H9 (cell line): Measurements from ENCODE around the gene PEPD. TPM values are rescaled to one million over a fixed set of nuclear protein-coding genes. Genes with fewer than 3 reads are reported as not detected.

Source experiments
- DNase-seq: peaks from one replicate; pipeline ENCODE4 v3.0.0-alpha.2; 2017
- H2AFZ ChIP-seq: one replicate; pipeline ENCODE4 v1.6.1; 2013; ENCODE audit warnings: mild to moderate bottlenecking, low read length, control low read depth, moderate library complexity
- H2AK5ac ChIP-seq: 2 replicates; pipeline ENCODE4 v1.6.1; 2013; ENCODE audit warnings: low read length, control low read depth, mixed read lengths; ENCODE audit not compliant: insufficient read length
- H2BK120ac ChIP-seq: one replicate; pipeline ENCODE4 v1.6.1; 2013; ENCODE audit warnings: low read depth, mild to moderate bottlenecking, low read length, control low read depth, inconsistent platforms; ENCODE audit not compliant: poor library complexity, severe bottlenecking
- H2BK12ac ChIP-seq: 2 replicates; pipeline ENCODE4 v1.6.1; 2013; ENCODE audit warnings: low read length, control low read depth, mixed read lengths, low read depth; ENCODE audit not compliant: insufficient read length
- H2BK15ac ChIP-seq: 2 replicates; pipeline ENCODE4 v1.6.1; 2013; ENCODE audit warnings: low read depth, low read length, control low read depth
- H2BK20ac ChIP-seq: one replicate; pipeline ENCODE4 v1.6.1; 2013; ENCODE audit warnings: low read depth, mild to moderate bottlenecking, low read length, control low read depth, inconsistent platforms; ENCODE audit not compliant: poor library complexity, severe bottlenecking
- H2BK5ac ChIP-seq: 2 replicates; pipeline ENCODE4 v1.6.1; 2013; ENCODE audit warnings: low read length, control low read depth, mixed read lengths; ENCODE audit not compliant: insufficient read length
- H3K14ac ChIP-seq: 2 replicates; pipeline ENCODE4 v1.6.1; 2013; ENCODE audit warnings: low read length, control low read depth; ENCODE audit not compliant: insufficient read depth
- H3K18ac ChIP-seq: 2 replicates; pipeline ENCODE4 v1.6.1; 2013; ENCODE audit warnings: low read depth, mild to moderate bottlenecking, mixed read lengths, low read length, control low read depth; ENCODE audit not compliant: insufficient read length
- H3K23ac ChIP-seq: 2 replicates; pipeline ENCODE4 v1.6.1; 2013; ENCODE audit warnings: low read length, control low read depth, mixed read lengths, low read depth; ENCODE audit not compliant: insufficient read length
- H3K23me2 ChIP-seq: 2 replicates; pipeline ENCODE4 v1.6.1; 2013; ENCODE audit warnings: low read depth, mild to moderate bottlenecking, mixed read lengths, low read length, control low read depth; ENCODE audit not compliant: insufficient read length, poor library complexity, severe bottlenecking
- H3K27ac ChIP-seq: 2 replicates; pipeline ENCODE4 v1.5.1; 2013; ENCODE audit warnings: low read length, control low read depth, mixed read lengths, low read depth; ENCODE audit not compliant: insufficient read length
- H3K27me3 ChIP-seq: 2 replicates; pipeline ENCODE4 v1.6.1; 2013; ENCODE audit warnings: low read length, control low read depth, inconsistent platforms; ENCODE audit not compliant: insufficient read depth
- H3K4ac ChIP-seq: 2 replicates; pipeline ENCODE4 v1.6.1; 2013; ENCODE audit warnings: low read depth, mild to moderate bottlenecking, control low read depth, inconsistent platforms, low read length, moderate library complexity
- H3K4me1 ChIP-seq: 2 replicates; pipeline ENCODE4 v1.6.1; 2013; ENCODE audit warnings: low read length, control low read depth, inconsistent platforms; ENCODE audit not compliant: insufficient read depth
- H3K4me2 ChIP-seq: 2 replicates; pipeline ENCODE4 v1.6.1; 2013; ENCODE audit warnings: low read length, control low read depth, mixed read lengths; ENCODE audit not compliant: insufficient read length, insufficient read depth
- H3K56ac ChIP-seq: 2 replicates; pipeline ENCODE4 v1.6.1; 2013; ENCODE audit warnings: low read depth, mild to moderate bottlenecking, mixed read lengths, low read length, control low read depth; ENCODE audit not compliant: insufficient read length
- H3K79me1 ChIP-seq: 2 replicates; pipeline ENCODE4 v1.6.1; 2013; ENCODE audit warnings: low read depth, mild to moderate bottlenecking, moderate library complexity, low read length, control low read depth, inconsistent platforms; ENCODE audit not compliant: insufficient read depth, poor library complexity, severe bottlenecking
- H3K79me2 ChIP-seq: 2 replicates; pipeline ENCODE4 v1.6.1; 2013; ENCODE audit warnings: low read length, control low read depth, inconsistent platforms; ENCODE audit not compliant: insufficient read depth
- H3K9ac ChIP-seq: 2 replicates; pipeline ENCODE4 v1.6.1; 2013; ENCODE audit warnings: low read length, control low read depth, mixed read lengths; ENCODE audit not compliant: insufficient read length; ENCODE audit errors: extremely low read depth
- H3K9me3 ChIP-seq: one replicate; pipeline ENCODE4 v1.6.1; 2013; ENCODE audit warnings: low read depth, low read length, inconsistent platforms; ENCODE audit not compliant: control insufficient read depth
- H3T11ph ChIP-seq: one replicate; pipeline ENCODE4 v1.6.1; 2013; ENCODE audit warnings: mild to moderate bottlenecking, low read length, control low read depth, inconsistent platforms
- H4K20me1 ChIP-seq: one replicate; pipeline ENCODE4 v1.6.1; 2013; ENCODE audit not compliant: control insufficient read depth, insufficient read length, insufficient read depth
- H4K5ac ChIP-seq: 2 replicates; pipeline ENCODE4 v1.6.1; 2013; ENCODE audit warnings: low read depth, mild to moderate bottlenecking, mixed read lengths, low read length, control low read depth; ENCODE audit not compliant: insufficient read length
- H4K8ac ChIP-seq: replicated peaks from 2 replicates; pipeline ENCODE4 v1.6.1; 2013; ENCODE audit warnings: low read length, control low read depth, mixed read lengths, low read depth; ENCODE audit not compliant: insufficient read length
- H4K91ac ChIP-seq: 2 replicates; pipeline ENCODE4 v1.6.1; 2013; ENCODE audit warnings: low read depth, mild to moderate bottlenecking, moderate library complexity, mixed read lengths, low read length, control low read depth; ENCODE audit not compliant: insufficient read length
- H3K27ac Mint-ChIP-seq, 3 experiments: 2 replicates in 2 of 3; 3 replicates in 1 of 3; pipeline ENCODE4 v1.8.0; 2020 to 2021; ENCODE audit warnings: mixed read lengths in 3 of 3, mild to moderate bottlenecking in 1 of 3, moderate library complexity in 1 of 3
- H3K27me3 Mint-ChIP-seq: 2 replicates; pipeline ENCODE4 v1.8.0; 2021; ENCODE audit warnings: low read depth, mild to moderate bottlenecking, moderate library complexity, mixed read lengths
- H3K36me3 Mint-ChIP-seq, 3 experiments: 2 replicates in 2 of 3; 3 replicates in 1 of 3; pipeline ENCODE4 v1.8.0; 2020 to 2021; ENCODE audit warnings: low read depth in 3 of 3, mixed read lengths in 3 of 3; ENCODE audit not compliant: insufficient read depth in 1 of 3
- H3K4me1 Mint-ChIP-seq, 2 experiments: 2 replicates each; pipeline ENCODE4 v1.8.0; 2020; ENCODE audit warnings: mixed read lengths in 2 of 2
- H3K4me3 Mint-ChIP-seq, 2 experiments: 2 replicates in 1 of 2; 3 replicates in 1 of 2; pipeline ENCODE4 v1.8.0; 2020 to 2021; ENCODE audit warnings: mild to moderate bottlenecking in 2 of 2, mixed read lengths in 2 of 2, moderate library complexity in 1 of 2
- H3K9me3 Mint-ChIP-seq, 2 experiments: 2 replicates in 1 of 2; 3 replicates in 1 of 2; pipeline ENCODE4 v1.8.0; 2020; ENCODE audit warnings: mild to moderate bottlenecking in 2 of 2, mixed read lengths in 2 of 2, moderate library complexity in 1 of 2
- WGBS: extraction: QIAGEN DNeasy Blood & Tissue Kit; methylation state at CpG from one replicate; pipeline ENCODE4 v1.1.7; 2013; ENCODE audit warnings: missing lambda C conversion rate, low lambda C conversion rate, mixed read lengths; ENCODE audit not compliant: insufficient read length; ENCODE audit errors: extremely low coverage; 5-methylcytosine and 5-hydroxymethylcytosine counted together
- total RNA-seq: library from RNA; stranded (reverse); gene quantifications from 2 replicates; pipeline ENCODE4 v1.2.1, GENCODE V29; 2021
- TF ChIP-seq, protein P1 (sequence below): fragments of 200-600 bp; sonication (generic); conservative IDR thresholded peaks from 3 replicates; pipeline ENCODE4 v1.8.0; 2021; ENCODE audit warnings: antibody characterized with exemption, mild to moderate bottlenecking

The PEPD gene
- total RNA-seq, 1 experiment from 2014 or later: 52.8 TPM

DNA sequence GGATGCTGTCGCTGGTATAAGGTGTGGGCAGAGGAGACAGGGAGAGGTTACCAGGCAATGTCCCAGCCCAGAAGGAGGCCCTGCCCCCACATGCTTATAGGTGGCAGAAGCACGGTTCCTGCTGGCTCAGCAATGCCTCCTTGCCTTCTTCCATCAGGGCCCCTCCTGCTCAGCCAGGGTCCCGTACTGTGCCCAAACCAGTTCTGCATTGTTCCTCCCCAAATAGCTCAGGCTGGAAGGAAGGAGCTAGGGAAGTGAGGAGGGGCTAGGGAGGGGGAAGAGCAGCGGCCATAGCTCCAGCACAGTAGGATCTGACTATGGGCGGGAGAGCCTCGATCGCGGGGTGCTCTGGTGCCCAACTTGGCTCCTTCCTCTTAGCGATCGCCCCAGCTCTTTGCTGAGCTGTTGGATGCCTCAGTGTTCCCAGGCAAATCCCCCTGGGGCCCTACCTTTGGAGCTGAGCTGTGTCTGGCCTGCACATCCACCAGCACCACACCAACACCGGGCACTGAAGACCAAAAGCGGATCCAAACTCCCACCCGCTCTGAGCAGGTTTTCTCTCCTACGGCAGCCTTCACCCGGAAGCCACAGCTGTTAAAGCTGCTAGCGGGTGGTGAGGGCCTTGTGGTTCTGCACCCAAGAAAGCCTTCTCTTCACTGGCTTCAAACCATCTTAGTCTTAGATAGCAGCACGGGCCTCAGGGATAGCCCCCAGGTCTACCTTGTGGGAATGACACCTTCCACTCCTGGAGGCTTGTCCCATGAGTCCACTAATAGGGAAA is 32.1 kb upstream of the PEPD start:
- H3K23ac ChIP-seq: no peak overlapping the region
- H3K4me2 ChIP-seq: no peak overlapping the region
- no peak overlapping the region for H2BK120ac ChIP-seq
- H3K36me3 Mint-ChIP-seq: no peaks in the 10 kb centered on the region; a peak in 1 of 7 replicates
- H3K27me3 ChIP-seq: no peaks in the 10 kb centered on the region
- H3K4me1 ChIP-seq: no peaks in the 10 kb centered on the region
- H4K8ac ChIP-seq: no peak overlapping the region
- no peak overlapping the region for H3K4ac ChIP-seq
- TF ChIP-seq, protein P1, sequence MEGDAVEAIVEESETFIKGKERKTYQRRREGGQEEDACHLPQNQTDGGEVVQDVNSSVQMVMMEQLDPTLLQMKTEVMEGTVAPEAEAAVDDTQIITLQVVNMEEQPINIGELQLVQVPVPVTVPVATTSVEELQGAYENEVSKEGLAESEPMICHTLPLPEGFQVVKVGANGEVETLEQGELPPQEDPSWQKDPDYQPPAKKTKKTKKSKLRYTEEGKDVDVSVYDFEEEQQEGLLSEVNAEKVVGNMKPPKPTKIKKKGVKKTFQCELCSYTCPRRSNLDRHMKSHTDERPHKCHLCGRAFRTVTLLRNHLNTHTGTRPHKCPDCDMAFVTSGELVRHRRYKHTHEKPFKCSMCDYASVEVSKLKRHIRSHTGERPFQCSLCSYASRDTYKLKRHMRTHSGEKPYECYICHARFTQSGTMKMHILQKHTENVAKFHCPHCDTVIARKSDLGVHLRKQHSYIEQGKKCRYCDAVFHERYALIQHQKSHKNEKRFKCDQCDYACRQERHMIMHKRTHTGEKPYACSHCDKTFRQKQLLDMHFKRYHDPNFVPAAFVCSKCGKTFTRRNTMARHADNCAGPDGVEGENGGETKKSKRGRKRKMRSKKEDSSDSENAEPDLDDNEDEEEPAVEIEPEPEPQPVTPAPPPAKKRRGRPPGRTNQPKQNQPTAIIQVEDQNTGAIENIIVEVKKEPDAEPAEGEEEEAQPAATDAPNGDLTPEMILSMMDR: no peak
- peaks cover 6% of the 10 kb centered on the region for H3K27me3 Mint-ChIP-seq
- no peaks in the 10 kb centered on the region for H3K9me3 Mint-ChIP-seq
- WGBS: no CpG with 5 or more reads among the region's 17 CpGs
- no peak overlapping the region for H3K56ac ChIP-seq
- H3K79me2 ChIP-seq: no peaks in the 10 kb centered on the region
- no peaks in the 10 kb centered on the region for H3K9me3 ChIP-seq
- no peak overlapping the region for H3K27ac ChIP-seq
- no peak overlapping the region for H3K4me3 Mint-ChIP-seq
- no peak for DNase-seq
- H2BK12ac ChIP-seq: no peak overlapping the region
- H2AK5ac ChIP-seq: no peak overlapping the region
- H4K20me1 ChIP-seq: no peaks in the 10 kb centered on the region
- H3K9ac ChIP-seq: no peak overlapping the region
- H3K14ac ChIP-seq: 0 out of 2 replicates have a peak overlapping the region, but pooled peaks have one; percentile 4
- no peak overlapping the region for H2BK20ac ChIP-seq
- no peak overlapping the region for H2AFZ ChIP-seq
- no peak overlapping the region for H4K91ac ChIP-seq
- no peak overlapping the region for H3T11ph ChIP-seq
- no peak overlapping the region for H3K18ac ChIP-seq
- no peak overlapping the region for H2BK5ac ChIP-seq
- no peak overlapping the region for H2BK15ac ChIP-seq
- no peak overlapping the region for H4K5ac ChIP-seq
- no peak overlapping the region; a peak in 1 of 7 replicates for H3K27ac Mint-ChIP-seq
- no peaks in the 10 kb centered on the region for H3K79me1 ChIP-seq
- H3K4me1 Mint-ChIP-seq: peaks cover 7 to 16% of the 10 kb centered on the region in 2 experiments; a peak in 3 of 4 replicates
- no peaks in the 10 kb centered on the region for H3K23me2 ChIP-seq
